ENCODE measurements around the gene RASSF4. TPM values are rescaled to one million over a fixed set of nuclear protein-coding genes. Genes with fewer than 3 reads are reported as not detected.

Gene RASSF4
- total RNA-seq, 1 experiment from 2014 or later = 11.5 TPM

DNA sequence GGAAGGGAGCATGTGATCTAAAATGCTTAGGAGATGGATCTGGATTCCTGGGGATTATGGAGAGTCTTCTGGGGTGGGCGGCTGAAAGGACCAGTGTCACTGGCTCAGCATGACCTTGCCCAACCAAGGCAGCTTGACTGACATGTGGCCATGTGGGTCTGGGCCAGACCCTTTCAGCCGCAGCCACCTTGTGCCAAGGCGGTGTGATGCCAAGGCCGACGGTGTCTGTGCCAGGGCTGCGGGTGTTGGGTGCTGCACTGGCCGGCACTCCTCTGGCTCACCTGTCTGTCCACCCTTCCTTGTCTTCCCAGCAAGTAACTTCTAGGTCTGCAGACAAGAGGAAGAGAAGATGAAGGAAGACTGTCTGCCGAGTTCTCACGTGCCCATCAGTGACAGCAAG is 10.3 kb downstream of the RASSF4 start:
- Histone ChIP-seq H3K79me2 (ENCODE audit: insufficient read depth, low read length) (no peaks in the 10 kb centered on the region), H3K79me1 (ENCODE audit: insufficient read depth, low read depth, low read length, poor library complexity, severe bottlenecking) (no peaks in the 10 kb centered on the region), H3K4me1 (ENCODE audit: insufficient read depth, low read length) (peaks cover 15% of the 10 kb centered on the region), H3K27me3 (ENCODE audit: insufficient read depth, low read length) (no peaks in the 10 kb centered on the region), H2AFZ (ENCODE audit: low read length) (no peak overlapping the region), H3K18ac (ENCODE audit: insufficient read length, low read depth, low read length) (no peak overlapping the region), H3K4ac (ENCODE audit: low read depth, low read length) (no peak overlapping the region), H4K8ac (replicated peaks; ENCODE audit: insufficient read length, low read depth, low read length) (no peak overlapping the region), H3K9me3 (ENCODE audit: control insufficient read depth, low read depth, low read length) (no peaks in the 10 kb centered on the region), H2BK12ac (ENCODE audit: insufficient read length, low read depth, low read length) (no peak overlapping the region), H3K56ac (ENCODE audit: insufficient read length, low read depth, low read length) (no peak overlapping the region), H2BK20ac (ENCODE audit: low read depth, low read length, poor library complexity, severe bottlenecking) (no peak overlapping the region), H4K5ac (ENCODE audit: insufficient read length, low read depth, low read length) (no peak overlapping the region), H3K23ac (ENCODE audit: insufficient read length, low read depth, low read length) (no peak overlapping the region), H3K14ac (ENCODE audit: insufficient read depth, low read length) (no peak overlapping the region), H3K4me2 (ENCODE audit: insufficient read depth, insufficient read length, low read length) (no peak overlapping the region), H2AK5ac (ENCODE audit: insufficient read length, low read length) (no peak overlapping the region), H3T11ph (ENCODE audit: low read length) (no peak overlapping the region), H3K23me2 (ENCODE audit: insufficient read length, low read depth, low read length, poor library complexity, severe bottlenecking) (peaks cover 4% of the 10 kb centered on the region), H3K9ac (ENCODE audit: extremely low read depth, insufficient read length, low read length) (no peak overlapping the region), H2BK120ac (ENCODE audit: low read depth, low read length, poor library complexity, severe bottlenecking) (no peak overlapping the region), H2BK5ac (ENCODE audit: insufficient read length, low read length) (no peak overlapping the region), H2BK15ac (ENCODE audit: low read depth, low read length) (no peak overlapping the region), H4K20me1 (ENCODE audit: control insufficient read depth, insufficient read depth, insufficient read length) (no peaks in the 10 kb centered on the region), H4K91ac (ENCODE audit: insufficient read length, low read depth, low read length) (no peak overlapping the region), H3K27ac (ENCODE audit: insufficient read length, low read depth, low read length) (no peak overlapping the region)
- Mint-ChIP-seq H3K36me3 (ENCODE audit: insufficient read depth in 1 of 3, low read depth in 3 of 3) (peaks cover 7 to 27% (median 13%) of the 10 kb centered on the region in 3 experiments; a peak in 6 of 7 replicates), H3K4me1 (peaks cover 45 to 46% of the 10 kb centered on the region in 2 experiments), H3K27me3 (ENCODE audit: low read depth) (no peaks in the 10 kb centered on the region), H3K4me3 (no peak overlapping the region), H3K9me3 (no peaks in the 10 kb centered on the region; a peak in 2 of 5 replicates), H3K27ac (no peak overlapping the region; a peak in 1 of 7 replicates)
- TF ChIP-seq, protein P1, sequence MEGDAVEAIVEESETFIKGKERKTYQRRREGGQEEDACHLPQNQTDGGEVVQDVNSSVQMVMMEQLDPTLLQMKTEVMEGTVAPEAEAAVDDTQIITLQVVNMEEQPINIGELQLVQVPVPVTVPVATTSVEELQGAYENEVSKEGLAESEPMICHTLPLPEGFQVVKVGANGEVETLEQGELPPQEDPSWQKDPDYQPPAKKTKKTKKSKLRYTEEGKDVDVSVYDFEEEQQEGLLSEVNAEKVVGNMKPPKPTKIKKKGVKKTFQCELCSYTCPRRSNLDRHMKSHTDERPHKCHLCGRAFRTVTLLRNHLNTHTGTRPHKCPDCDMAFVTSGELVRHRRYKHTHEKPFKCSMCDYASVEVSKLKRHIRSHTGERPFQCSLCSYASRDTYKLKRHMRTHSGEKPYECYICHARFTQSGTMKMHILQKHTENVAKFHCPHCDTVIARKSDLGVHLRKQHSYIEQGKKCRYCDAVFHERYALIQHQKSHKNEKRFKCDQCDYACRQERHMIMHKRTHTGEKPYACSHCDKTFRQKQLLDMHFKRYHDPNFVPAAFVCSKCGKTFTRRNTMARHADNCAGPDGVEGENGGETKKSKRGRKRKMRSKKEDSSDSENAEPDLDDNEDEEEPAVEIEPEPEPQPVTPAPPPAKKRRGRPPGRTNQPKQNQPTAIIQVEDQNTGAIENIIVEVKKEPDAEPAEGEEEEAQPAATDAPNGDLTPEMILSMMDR (conservative IDR thresholded peaks at IDR 0.05) = no peak
- no CpG with 5 or more reads among the region's 9 CpGs for WGBS (ENCODE audit: extremely low coverage, insufficient read length, low lambda C conversion rate)
- no peak for DNase-seq
